HG03575 (cell line): ENCODE data around the gene NLRP11.

ENCODE experiments used
- ATAC-seq: cut with Tn5 transposase; IDR thresholded peaks from one replicate; pipeline ENCODE4 v1.9.1; 2021; ENCODE audit not compliant: unreplicated experiment, insufficient number of reproducible peaks, low FRiP score; ENCODE audit errors: extremely low read depth

NLRP11 gene

DNA sequence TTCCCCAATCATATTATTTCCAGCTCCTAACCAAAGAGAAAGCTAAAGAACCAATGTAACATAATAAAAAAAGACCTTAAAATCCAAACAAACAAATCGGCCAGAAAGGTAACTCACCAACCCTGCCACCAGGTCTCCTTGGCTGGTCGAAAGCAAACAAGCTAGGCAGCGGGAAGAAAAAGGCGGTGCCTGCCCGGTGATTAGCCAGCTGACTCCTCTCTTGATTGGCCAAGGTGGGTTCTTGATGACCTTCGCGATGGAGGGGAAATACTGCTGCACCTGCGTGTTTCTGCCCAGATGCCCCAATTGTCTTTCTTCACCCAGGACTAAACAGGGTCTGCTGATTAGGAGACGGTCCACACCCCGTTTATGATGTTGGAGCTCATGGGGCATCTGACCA, at the start of gene NLRP11:
Gene NLRP11, minus strand, starts transcription at position 154 of the 400 bp plus-strand sequence. CDS start 13,825 bp downstream, outside the sequence.
- no peak for ATAC-seq

DNA sequence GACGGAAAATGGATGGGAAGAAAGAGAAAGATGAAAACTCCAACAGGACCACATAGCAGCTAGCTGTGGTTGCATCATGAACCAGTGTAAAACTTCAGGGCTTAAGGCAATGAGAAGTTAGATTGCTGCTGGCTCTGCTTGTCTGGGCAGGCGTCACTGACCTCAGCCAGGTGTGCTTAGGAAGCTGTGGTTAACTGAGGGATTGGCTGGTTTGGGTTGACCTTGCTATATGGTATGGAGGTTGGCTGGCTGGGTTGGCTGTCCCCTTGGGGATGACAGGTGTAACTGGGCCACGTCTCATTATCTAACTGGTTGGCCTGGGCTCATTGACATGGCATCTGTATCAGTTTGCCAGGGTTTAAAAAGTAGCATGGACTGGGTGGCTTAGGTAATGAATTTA, 45.4 kb upstream of the NLRP11 start:
- no peak for ATAC-seq

- no peak for ATAC-seq
Measured at GRCh38 chr19:55870736-55871135, 38.9 kb upstream of the NLRP11 start.

DNA sequence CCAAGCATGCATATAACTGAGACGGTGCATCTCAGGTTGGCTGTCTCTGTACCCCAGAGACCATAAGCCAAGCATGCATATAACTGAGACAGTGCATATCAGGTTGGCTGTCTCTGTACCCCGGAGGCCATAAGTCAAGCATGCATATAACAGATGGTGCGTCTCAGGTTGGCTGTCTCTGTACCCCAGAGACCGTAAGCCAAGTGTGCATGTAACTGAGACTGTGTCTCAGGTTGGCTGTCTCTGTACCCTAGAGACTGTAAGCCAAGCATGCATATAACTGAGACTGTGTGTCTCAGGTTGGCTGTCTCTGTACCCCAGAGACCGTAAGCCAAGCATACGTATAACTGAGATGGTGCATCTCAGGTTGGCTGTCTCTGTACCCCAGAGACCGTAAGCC, 35.3 kb upstream of the NLRP11 start:
- ATAC-seq, result no peak

DNA sequence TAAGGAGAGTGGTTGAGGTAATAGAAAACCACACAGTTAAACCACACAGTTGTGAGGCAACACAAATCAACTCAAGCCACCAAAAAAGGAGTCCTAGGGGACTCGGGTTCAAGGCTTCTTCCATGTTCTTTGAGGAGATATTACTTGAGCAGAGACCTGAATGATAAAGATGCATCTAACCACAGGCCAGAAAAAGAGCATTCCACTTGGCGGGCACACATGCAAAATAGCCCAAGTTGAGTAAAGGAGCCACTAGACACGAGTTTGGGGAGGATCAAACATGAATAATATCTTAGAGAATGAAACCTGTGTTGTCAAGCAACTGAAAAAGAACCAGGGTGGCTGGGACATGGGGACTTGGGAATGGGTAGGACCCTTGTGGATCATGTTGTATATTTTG, 34.7 kb upstream of the NLRP11 start:
- no peak for ATAC-seq

DNA sequence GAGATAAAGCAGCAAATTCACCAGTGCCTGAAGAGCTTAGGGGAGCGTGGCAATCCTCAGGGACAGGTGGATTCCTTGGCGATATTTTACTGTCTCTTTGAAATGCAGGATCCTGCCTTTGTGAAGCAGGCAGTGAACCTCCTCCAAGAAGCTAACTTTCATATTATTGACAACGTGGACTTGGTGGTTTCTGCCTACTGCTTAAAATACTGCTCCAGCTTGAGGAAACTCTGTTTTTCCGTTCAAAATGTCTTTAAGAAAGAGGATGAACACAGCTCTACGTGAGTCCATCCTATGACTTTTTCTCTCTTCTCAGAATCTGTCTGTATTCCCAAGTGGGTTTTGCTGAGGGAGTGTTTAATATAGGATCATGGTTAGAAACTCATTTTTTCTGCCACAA, 27.2 kb upstream of the NLRP11 start:
- ATAC-seq, result no peak

- no peak for ATAC-seq
Measured at GRCh38 chr19:55858401-55858800, 26.6 kb upstream of the NLRP11 start.

DNA sequence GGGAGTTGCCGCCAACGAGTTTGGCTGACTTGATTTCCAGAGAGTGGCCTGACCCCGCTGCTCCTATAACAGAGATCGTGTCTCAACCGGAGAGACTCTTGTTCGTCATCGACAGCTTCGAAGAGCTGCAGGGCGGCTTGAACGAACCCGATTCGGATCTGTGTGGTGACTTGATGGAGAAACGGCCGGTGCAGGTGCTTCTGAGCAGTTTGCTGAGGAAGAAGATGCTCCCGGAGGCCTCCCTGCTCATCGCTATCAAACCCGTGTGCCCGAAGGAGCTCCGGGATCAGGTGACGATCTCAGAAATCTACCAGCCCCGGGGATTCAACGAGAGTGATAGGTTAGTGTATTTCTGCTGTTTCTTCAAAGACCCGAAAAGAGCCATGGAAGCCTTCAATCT, 26.2 kb upstream of the NLRP11 start:
- ATAC-seq, result no peak

GRCh38 chr19:55857149-55857548, 25.4 kb upstream of the NLRP11 start:
- ATAC-seq, result no peak

- no peak for ATAC-seq
Measured at GRCh38 chr19:55855160-55855559, 23.4 kb upstream of the NLRP11 start.

DNA sequence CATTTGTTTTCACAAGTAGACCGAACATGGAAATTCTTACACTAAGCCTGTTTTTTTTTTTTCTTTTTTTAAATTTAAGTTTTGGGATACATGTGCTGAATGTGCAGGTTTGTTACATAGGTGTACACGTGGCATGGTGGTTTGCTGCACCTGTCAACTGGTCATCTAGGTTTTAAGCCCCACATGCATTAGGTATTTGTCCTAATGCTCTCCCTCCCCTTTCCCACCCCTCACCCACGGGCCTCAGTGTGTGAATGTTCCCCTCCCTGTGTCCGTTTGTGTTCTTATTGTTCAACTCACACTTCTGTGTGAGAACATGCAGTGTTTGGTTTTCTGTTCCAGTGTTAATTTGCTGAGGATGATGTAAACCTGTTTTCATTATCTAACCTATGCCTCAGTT, 7.1 kb upstream of the NLRP11 start:
- ATAC-seq, result no peak

- ATAC-seq, result no peak
Measured at GRCh38 chr19:55838251-55838650, 6.5 kb upstream of the NLRP11 start.

GRCh38 chr19:55836340-55836739, 4.5 kb upstream of the NLRP11 start, which contains the start of gene NLRP4:
Gene NLRP4 (plus strand): TSS chr19:55836540. CDS start chr19:55852081, 15,541 bp downstream.
- ATAC-seq, result no peak

DNA sequence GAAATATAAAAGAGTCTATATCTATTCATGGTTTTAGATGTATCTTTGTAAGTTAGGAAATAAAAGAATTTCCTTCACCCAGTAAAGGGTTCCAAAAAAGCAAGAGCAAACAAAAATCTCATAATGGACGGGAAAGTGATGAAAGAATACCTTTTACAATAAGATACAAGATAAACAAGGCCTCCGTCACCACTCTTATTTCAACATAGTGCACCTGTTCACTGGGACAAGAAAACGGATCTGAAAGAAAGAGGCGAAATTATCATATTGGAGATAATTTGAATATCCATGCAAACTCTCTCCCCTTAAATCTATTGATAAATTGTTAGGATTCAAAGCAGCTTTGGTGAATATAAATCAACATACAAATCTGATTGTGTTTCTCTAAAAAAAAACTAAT, 877 bp upstream of the NLRP11 start:
- no peak for ATAC-seq

- ATAC-seq, result no peak
Measured at GRCh38 chr19:55830656-55831055, 1.1 kb downstream of the NLRP11 start.

- ATAC-seq, result no peak
Measured at GRCh38 chr19:55820037-55820436, 11.8 kb downstream of the NLRP11 start.

GRCh38 chr19:55813906-55814305, 17.9 kb downstream of the NLRP11 start:
- no peak for ATAC-seq

DNA sequence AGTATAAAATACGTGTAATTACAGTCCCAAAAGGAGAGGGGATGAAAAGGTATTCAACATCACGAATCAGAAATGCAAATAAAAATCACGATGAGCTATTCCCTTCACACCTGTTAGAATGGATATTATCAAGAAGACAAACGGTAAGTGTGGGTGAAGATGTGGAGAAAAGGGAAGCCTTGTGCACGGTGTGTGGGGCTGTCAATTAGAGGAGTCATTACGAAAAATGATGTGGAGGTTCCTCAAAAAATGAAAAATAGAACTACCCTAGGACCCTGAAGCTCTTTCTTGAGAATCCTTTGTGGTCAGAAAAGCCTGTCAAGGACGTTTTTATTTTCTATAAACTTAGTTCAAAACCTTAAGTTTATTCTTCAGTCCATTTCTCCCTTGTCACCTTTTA, 19.4 kb downstream of the NLRP11 start:
- ATAC-seq, result no peak

DNA sequence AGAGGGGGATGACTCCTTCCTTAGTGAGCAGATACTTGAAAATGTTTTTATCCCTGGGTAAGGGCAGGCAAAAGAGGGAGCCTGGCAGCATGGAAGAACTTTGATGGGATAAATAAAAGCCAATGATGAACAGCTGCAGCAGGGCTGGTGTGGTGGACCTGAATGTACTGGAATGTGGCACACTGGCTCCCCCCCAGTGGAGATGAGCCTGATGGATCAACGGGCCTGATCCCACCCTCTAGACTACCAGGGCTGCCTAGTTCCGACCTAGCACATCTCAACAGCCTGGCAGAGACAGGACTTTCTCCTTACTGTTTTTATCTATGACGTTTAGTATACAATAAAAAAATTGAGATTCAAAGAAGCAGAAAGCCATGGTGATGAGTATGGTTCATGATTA, 20.5 kb downstream of the NLRP11 start:
- no peak for ATAC-seq

DNA sequence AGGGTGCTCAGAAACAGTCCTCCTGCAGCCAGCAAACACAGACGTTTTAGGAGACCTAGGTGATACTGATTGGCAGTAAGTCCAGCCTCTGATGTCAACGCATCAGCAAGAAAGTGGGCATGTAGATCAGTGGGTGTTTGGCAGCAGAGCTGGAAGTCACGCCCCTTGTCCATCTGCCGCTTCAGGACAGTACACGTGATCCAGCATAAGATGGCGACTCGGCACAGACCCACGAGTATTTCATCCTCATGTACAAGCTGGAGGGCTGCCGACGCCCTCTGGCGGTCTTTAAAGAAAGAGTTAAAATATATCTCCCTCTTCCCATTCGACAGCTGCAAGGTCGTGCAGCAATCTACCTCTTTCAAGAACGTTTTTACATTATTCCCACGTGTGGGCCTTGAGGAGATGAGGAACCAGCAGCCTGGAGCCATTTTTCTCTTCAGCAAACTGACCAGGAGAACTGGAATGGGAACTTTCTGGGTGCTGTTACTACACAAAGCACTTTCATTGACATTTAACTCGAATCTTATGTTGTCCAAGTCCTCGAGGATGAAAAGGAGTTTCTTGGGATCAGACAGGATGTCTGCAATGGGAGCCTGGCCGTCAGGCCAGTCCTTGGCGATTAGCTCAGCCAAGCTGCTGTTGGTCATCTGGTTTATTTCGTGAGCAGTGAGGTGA, 22.3 kb downstream of the NLRP11 start:
- no peak for ATAC-seq

GRCh38 chr19:55802281-55802680, 29.5 kb downstream of the NLRP11 start:
- no peak for ATAC-seq
